ENCODE results near the gene PRSS57. TPM values are rescaled to one million over a fixed set of nuclear protein-coding genes. Genes with fewer than 3 reads are reported as not detected.

PRSS57 gene
- total and polyA plus RNA-seq, 2 of the 13 experiments (the other 11 are each of a cell fraction or from before 2014, with no cell fraction given): 0.12 TPM; not detected in 1

GRCh38 chr19:674282-675151 is 20.7 kb downstream of the PRSS57 start (continued):
- no peak for TF ChIP-seq BCLAF1 (IDR thresholded peaks at IDR 0.05)
- TF ChIP-seq FOXA1 (IDR thresholded peaks at IDR 0.05): no peak
- no peak for TF ChIP-seq FOXA1 (CRISPR knock-in tag; IDR thresholded peaks at IDR 0.05)
- peak; percentile 60; the same call in 1 of the 2 replicates for TF ChIP-seq ESRRA (CRISPR knock-in tag; IDR thresholded peaks at IDR 0.05; ENCODE audit: low read depth)
- TF ChIP-seq FIP1L1 (IDR thresholded peaks at IDR 0.05; ENCODE audit: borderline replicate concordance, insufficient read depth, low read depth, low read length): no peak
- TF ChIP-seq NR2C2 (CRISPR knock-in tag; IDR thresholded peaks at IDR 0.05; ENCODE audit: borderline replicate concordance): peak; percentile 42; the same call in 1 of the 2 replicates
- TF ChIP-seq FOXO4 (CRISPR knock-in tag; conservative IDR thresholded peaks at IDR 0.05): no peak
- peak; percentile 83 for TF ChIP-seq ZBTB7A (CRISPR knock-in tag; IDR thresholded peaks at IDR 0.05)
- TF ChIP-seq SYNCRIP (IDR thresholded peaks at IDR 0.05; ENCODE audit: insufficient read depth, low read depth, low read length): no peak
- TF ChIP-seq NFYC (CRISPR knock-in tag; IDR thresholded peaks at IDR 0.05): no peak
- peak in 1 of 2 experiments; percentile 24; a peak in 1 of 4 replicates for TF ChIP-seq NR2F1 (CRISPR knock-in tag; IDR thresholded peaks at IDR 0.05)
- no peak for TF ChIP-seq REST (IDR thresholded peaks at IDR 0.05; ENCODE audit: borderline replicate concordance in 1 of 2, low read depth in 1 of 2, low read length in 2 of 2)
- TF ChIP-seq PAXIP1 (CRISPR knock-in tag; conservative IDR thresholded peaks at IDR 0.05): peak; percentile 29; the same call in 1 of the 2 replicates
- peak; percentile 97 for TF ChIP-seq RARA (CRISPR knock-in tag; IDR thresholded peaks at IDR 0.05)

Data from HepG2 (cell line).